Activated naive CD4-positive, alpha-beta T cell treated with anti-CD3 and anti-CD28 coated beads, Interleukin-2, amount 50 U/mL, for 16 hours (primary cell): ENCODE data around the gene FAM193A.
"Not testable (repeated sequence)": the region's sequence is repeated elsewhere in the genome, so short reads cannot be mapped to it uniquely, and the experiment has no call there.

Source experiments
- DNase-seq: peaks from one replicate; pipeline ENCODE4 v3.0.0-alpha.2; 2020

Gene FAM193A

DNA sequence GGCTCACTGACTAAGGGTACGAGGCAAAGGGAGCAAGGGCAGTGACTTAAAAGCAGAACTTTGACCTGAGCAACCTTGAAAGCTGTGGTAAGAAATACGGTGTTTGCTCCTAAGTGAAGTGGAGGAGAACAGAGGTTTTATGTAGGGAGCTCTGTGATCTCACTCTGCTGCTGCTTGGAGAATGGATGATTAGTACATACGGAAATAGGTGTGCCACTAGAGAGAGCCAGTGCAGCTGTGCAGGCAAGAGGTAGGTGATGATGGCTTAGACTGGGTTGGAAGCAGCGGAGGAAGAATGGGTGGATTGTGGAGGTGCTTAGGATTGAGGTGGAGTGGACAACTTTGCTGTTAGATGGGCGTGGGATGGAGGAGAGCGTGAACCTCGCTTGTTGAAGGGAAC, 85.0 kb downstream of the FAM193A start:
- no peak for DNase-seq

- DNase-seq: no peak
Measured at GRCh38 chr4:2623442-2623841, 87.0 kb downstream of the FAM193A start.

- no peak for DNase-seq
Measured at GRCh38 chr4:2624782-2625530, 88.5 kb downstream of the FAM193A start.

- no peak for DNase-seq
Measured at GRCh38 chr4:2626231-2626630, 89.8 kb downstream of the FAM193A start.

DNA sequence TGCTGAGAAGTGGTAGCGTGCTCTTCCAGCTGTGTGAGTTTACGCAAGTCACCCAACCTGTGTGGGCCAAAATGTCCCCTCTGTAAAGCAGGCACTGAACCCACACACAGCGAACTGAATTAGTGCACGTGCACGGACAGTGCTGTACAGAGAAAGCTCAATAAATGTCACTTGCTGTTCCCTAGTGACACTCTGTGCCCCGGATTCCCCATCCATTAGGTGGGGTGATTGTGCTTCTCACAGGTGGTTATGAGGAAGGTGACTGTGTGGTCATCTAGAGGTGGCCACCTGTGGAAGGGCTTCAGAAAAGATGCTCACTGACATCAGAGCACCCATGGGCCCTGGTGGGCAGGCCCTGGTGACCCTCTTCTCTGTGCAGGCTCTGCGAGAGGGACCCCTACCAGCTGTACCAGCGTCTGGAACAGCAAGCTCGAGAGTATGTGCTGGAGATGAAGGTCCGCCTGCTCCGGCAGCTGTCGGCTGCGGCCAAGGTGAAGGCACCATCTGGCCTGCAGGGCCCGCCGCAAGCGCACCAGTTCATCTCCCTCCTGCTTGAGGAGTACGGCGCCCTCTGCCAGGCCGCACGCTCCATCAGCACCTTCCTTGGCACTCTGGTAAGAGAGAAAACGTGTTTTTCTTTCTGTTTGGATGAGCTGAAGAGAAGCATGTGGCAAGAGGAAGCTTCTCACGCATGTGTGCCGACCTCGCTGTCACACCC, 94.3 kb downstream of the FAM193A start:
- DNase-seq: no peak

GRCh38 chr4:2634014-2634413, 97.6 kb downstream of the FAM193A start:
- no peak for DNase-seq

GRCh38 chr4:2636331-2636730, 99.9 kb downstream of the FAM193A start:
- no peak for DNase-seq

GRCh38 chr4:2636994-2637393, 100.5 kb downstream of the FAM193A start:
- not testable (repeated sequence) for DNase-seq

GRCh38 chr4:2637956-2638552, 101.6 kb downstream of the FAM193A start:
- no peak for DNase-seq

DNA sequence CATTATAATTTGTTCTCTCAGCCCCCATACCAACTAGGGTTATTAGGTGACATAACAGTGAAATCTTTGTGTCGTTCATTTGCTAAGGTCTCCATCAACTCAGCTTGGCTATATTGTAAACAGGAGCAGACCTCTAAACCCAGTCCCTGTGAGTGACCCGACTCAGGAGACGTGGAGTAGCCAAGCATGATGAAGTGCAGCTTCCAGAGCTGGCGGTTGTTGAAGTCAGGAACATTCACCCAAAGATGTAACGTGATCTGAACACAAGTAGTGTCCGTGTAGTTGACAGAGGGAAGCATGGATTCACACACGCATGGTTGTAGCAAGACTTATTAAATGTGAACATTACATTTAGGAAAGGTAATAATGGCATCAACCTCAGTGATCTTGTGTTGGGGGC, 102.3 kb downstream of the FAM193A start:
- DNase-seq: no peak

DNA sequence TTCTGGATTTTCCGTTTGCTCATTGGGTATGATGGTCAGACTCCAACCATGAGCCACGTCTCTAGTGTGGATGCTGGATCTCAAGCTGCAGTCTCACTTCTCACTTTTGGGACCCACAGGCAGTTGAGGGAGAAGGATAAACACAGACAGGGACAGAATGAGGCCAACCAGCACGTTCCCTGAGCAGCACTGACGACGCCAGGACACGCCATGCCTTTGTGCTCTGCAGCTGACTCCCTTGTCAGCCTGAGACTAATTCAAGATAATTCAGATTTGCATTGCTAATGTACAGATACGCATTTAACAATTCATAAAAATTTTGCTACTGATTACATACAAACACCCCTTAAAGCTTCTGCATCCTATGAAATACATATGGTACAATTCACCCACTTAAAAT, 106.5 kb downstream of the FAM193A start:
- DNase-seq: no peak

GRCh38 chr4:2643555-2643954, 107.1 kb downstream of the FAM193A start:
- no peak for DNase-seq

- DNase-seq: no peak
Measured at GRCh38 chr4:2646396-2647149, 110.1 kb downstream of the FAM193A start.

- DNase-seq: no peak
Measured at GRCh38 chr4:2647403-2648158, 111.1 kb downstream of the FAM193A start.

GRCh38 chr4:2648159-2648814, 111.8 kb downstream of the FAM193A start:
- DNase-seq: no peak

GRCh38 chr4:2649604-2650114, 113.2 kb downstream of the FAM193A start:
- no peak for DNase-seq

DNA sequence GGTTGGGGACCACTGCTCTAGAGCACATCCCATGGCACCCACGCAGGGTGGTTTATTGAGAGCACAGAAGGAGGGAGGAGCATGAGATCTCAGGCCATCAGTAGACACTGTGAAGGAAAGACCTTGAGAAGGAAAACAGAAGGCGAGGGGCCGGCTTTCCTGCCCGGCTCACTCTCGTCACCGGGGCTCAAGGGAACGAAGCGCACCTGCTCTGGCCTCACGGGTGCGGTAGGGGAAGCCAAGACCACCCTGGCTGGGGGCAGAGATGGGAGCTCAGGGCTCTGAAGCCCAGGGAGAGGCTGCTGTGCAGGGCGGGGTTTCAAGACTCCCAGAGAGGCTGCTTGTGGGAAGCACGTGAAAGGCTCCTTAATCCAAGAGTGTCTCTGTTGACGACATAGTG, 113.8 kb downstream of the FAM193A start:
- DNase-seq: no peak

GRCh38 chr4:2651546-2651945, 115.1 kb downstream of the FAM193A start:
- DNase-seq: no peak

- DNase-seq: no peak
Measured at GRCh38 chr4:2651998-2652397, 115.6 kb downstream of the FAM193A start.

- no peak for DNase-seq
Measured at GRCh38 chr4:2652415-2653160, 116.1 kb downstream of the FAM193A start.

DNA sequence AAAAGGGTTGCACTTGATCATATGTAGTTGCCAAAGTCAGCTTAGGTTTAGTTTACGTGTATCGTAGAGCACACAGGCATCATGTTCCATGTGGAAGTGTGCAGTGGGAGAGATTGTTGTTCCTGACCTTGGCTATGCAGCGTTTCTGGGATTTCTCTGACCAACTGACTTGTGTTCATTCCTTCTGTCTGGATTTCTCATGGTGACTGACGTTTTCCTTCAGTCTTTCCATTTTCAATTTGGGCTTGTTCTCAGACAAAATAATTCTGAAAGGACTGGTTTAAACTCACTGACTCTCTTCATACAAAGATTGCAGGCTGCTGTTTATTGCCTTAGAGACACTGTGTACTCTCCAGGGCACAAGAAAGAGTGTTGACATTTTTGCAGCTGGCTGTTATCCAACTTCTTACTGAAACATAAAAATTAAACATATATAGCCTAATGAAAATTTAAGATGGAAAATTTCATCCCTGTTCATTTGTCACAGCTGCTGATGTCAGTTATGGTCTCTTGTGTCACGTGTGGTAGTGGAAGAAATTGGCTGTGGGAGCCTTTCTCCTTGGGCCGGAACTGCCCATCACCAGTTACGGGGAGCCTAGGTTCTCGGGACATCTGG, 124.3 kb downstream of the FAM193A start:
- DNase-seq: no peak
